ENCODE results near the gene GPRIN3. TPM values are rescaled to one million over a fixed set of nuclear protein-coding genes. Genes with fewer than 3 reads are reported as not detected.

The GPRIN3 gene
- total RNA-seq, 2 donors from 2014 or later: 22.5 to 26.8 TPM

DNA sequence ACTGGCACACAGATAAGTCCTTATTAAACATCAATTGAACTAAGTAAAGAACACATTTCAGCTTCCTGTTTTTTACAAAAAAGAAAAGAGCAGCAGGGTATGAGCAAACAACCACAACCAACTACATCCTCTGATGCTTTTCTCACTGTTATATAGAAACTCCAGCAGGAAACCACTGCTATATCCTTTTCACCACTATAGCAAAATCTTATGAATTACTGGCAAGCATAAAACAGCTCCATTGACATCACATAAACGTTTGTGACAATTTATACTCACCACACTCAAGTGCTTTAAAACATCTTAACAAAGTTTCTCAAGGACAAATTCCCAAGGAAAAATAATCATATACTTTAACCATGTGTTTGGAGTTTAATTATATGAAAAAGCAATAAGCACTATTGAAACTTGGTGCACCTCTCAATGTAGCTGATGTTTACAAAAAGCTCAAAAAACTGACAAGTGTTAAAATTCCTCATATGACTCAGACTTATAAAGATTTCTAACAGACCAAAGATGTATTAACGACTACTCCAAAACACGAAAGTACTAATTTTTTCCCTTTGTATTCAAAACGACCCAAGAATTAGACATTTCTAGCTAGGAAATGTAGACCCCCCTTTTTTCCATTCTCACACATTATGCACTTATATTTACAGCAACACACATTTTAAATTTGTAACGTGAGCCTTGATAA, 12.9 kb downstream of the GPRIN3 start:
- Histone ChIP-seq H3K4me3 (no peak overlapping the region), H3K9ac (ENCODE audit: low read depth in 2 of 2, low read length in 2 of 2) (peak overlapping the region in 1 of 2 donors; percentile 16), H3K9me3 (no peaks in the 10 kb centered on the region), H3K27me3 (no peaks in the 10 kb centered on the region), H3K4me1 (peaks cover 18% of the 10 kb centered on the region), H3K36me3 (no peaks in the 10 kb centered on the region), H3K27ac (peak overlapping the region; percentile 83)
- TF ChIP-seq, protein P1, sequence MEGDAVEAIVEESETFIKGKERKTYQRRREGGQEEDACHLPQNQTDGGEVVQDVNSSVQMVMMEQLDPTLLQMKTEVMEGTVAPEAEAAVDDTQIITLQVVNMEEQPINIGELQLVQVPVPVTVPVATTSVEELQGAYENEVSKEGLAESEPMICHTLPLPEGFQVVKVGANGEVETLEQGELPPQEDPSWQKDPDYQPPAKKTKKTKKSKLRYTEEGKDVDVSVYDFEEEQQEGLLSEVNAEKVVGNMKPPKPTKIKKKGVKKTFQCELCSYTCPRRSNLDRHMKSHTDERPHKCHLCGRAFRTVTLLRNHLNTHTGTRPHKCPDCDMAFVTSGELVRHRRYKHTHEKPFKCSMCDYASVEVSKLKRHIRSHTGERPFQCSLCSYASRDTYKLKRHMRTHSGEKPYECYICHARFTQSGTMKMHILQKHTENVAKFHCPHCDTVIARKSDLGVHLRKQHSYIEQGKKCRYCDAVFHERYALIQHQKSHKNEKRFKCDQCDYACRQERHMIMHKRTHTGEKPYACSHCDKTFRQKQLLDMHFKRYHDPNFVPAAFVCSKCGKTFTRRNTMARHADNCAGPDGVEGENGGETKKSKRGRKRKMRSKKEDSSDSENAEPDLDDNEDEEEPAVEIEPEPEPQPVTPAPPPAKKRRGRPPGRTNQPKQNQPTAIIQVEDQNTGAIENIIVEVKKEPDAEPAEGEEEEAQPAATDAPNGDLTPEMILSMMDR (IDR thresholded peaks at IDR 0.05): no peak
- intact Hi-C loops (cut with DNase I): no loop called here
- DNase-seq: no peak

DNA sequence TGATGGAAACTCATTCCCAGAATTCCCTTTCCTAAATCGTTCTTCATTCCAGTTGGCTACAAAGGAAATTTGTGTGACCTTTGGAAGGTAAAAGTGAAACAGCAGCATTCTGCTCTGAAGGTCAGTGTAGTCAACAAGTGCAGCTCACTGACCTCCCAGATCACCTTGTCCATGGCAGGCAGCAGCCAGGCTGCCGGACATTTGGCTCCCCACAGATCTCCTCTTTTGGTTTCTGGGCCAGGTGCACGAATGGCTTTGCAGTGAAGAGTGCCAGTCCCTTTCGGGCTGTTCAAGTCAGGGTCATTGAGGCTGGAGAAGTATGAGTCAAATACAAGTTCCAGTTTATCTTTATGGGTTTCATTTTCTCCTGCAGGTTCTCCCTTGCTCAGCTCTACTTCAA, 14.3 kb downstream of the GPRIN3 start:
- Histone ChIP-seq H3K4me1 (peaks cover 18% of the 10 kb centered on the region), H3K27ac (peak overlapping the region; percentile 3), H3K36me3 (no peaks in the 10 kb centered on the region), H3K9me3 (no peaks in the 10 kb centered on the region), H3K9ac (ENCODE audit: low read depth in 2 of 2, low read length in 2 of 2) (no peak overlapping the region), H3K4me3 (no peak overlapping the region), H3K27me3 (no peaks in the 10 kb centered on the region)
- TF ChIP-seq, protein P1 (IDR thresholded peaks at IDR 0.05): no peak
- DNase-seq: no peak
- intact Hi-C loops (cut with DNase I): no loop called here

DNA sequence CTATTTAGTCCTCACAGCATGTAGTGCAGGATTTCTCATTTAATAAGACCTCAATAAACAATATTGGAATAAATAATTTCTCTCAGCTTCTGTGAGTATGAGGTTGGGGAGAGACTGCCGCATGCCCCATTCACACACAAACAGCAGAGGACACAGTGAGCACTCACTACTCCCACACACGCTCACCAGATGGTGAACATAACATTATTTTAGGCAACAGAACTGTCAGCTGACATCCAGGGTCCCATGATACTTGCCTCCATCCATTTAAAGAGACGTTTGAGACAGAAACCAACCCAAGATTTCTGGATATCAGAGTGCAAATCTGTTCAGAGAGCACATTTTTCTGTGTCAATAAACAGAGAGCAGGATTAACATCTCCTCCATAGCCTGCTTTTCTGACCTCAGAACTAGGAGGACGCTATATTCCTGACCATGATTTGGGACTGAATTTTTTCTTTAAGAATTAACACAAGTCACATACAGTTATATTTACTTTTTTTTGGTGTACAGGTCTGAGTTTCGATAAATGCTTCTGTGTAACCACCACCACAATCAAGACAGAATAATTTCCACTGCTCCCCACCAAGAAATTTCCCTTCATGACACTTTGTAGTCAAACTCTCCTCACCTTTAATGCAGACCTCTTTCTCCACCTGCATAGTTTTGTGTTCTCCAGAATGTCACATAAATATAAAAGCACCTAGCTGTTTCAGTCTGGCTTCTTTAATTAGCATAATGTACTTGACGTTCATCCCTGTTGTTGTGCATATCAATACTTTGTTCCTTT, 16.7 kb downstream of the GPRIN3 start:
- no peak for DNase-seq
- TF ChIP-seq, protein P1 (IDR thresholded peaks at IDR 0.05): no peak
- no peak overlapping the region for H3K4me3 ChIP-seq
- H3K9me3 ChIP-seq: no peaks in the 10 kb centered on the region
- intact Hi-C loops (cut with DNase I): no loop called here
- no peak overlapping the region for H3K9ac ChIP-seq (ENCODE audit: low read depth in 2 of 2, low read length in 2 of 2)
- H3K27ac ChIP-seq: no peak overlapping the region
- no peaks in the 10 kb centered on the region for H3K27me3 ChIP-seq
- H3K36me3 ChIP-seq: no peaks in the 10 kb centered on the region
- peaks cover 8% of the 10 kb centered on the region for H3K4me1 ChIP-seq

DNA sequence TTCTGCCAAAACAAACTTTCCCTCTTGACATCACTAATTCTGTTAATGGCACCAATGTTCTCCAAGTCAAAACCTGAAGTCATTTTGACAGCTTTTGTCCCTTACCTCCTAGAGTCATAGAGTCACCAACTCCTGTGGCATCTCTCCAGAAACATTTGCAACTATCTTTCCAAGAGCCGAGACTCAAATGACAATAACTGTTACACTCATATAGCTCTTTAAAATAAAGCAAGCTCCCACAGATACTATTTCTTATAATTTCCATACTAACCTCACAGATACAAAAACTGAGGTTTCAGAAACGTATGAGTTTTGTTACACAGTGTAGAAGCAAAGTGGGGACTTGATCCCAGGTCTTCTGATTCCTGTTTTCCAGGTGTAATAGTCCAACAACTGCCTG, 18.3 kb downstream of the GPRIN3 start:
- Histone ChIP-seq H3K9ac (ENCODE audit: low read depth in 2 of 2, low read length in 2 of 2) (no peak overlapping the region), H3K36me3 (no peaks in the 10 kb centered on the region), H3K27me3 (no peaks in the 10 kb centered on the region), H3K27ac (no peak overlapping the region), H3K9me3 (no peaks in the 10 kb centered on the region), H3K4me1 (peaks cover 8% of the 10 kb centered on the region), H3K4me3 (no peak overlapping the region)
- intact Hi-C loops (cut with DNase I): no loop called here
- DNase-seq: no peak
- TF ChIP-seq, protein P1 (IDR thresholded peaks at IDR 0.05): no peak

DNA sequence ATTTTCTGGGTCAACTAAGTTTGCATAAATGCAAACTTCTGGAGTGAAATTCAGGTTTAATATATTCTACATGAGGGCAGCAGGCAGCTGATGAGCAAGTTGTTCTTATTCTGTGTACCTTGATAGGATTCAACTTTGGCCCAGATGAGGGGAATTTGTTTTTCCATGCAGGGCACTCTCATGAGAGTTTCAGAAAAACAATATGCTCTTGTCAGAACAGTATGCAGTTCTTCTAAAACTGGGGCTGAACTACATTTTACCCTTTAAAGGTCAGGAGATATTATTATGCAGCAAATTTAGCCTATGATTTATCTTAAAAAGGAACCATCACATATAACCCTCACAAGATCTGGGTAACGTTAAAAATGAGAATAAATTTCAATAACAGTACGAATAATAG, 19.2 kb downstream of the GPRIN3 start:
- Histone ChIP-seq H3K27ac (no peak overlapping the region), H3K36me3 (no peaks in the 10 kb centered on the region), H3K9me3 (no peaks in the 10 kb centered on the region), H3K4me3 (no peak overlapping the region), H3K27me3 (no peaks in the 10 kb centered on the region), H3K4me1 (peaks cover 8% of the 10 kb centered on the region), H3K9ac (ENCODE audit: low read depth in 2 of 2, low read length in 2 of 2) (no peak overlapping the region)
- TF ChIP-seq, protein P1 (IDR thresholded peaks at IDR 0.05): no peak
- intact Hi-C loops (cut with DNase I): no loop called here
- no peak for DNase-seq

Data from colonic mucosa (tissue), 4 donors.